ENCODE measurements around the gene URGCP.
"Not testable (repeated sequence)": the region's sequence is repeated elsewhere in the genome, so short reads cannot be mapped to it uniquely, and the experiment has no call there.

Gene URGCP

GRCh38 chr7:43902542-43903054 lies 3.8 kb downstream of the URGCP start:
- Histone ChIP-seq H3K27me3 (no peaks in the 10 kb centered on the region), H4K20me1 (peaks cover 47 to 80% (median 66%) of the 10 kb centered on the region in 11 experiments; a peak in 21 of 22 replicates), H3K36me3 (peaks cover 0 to 10% (median 0%) of the 10 kb centered on the region in 11 experiments; a peak in 5 of 22 replicates), H3K4me3 (no peak overlapping the region), H3K9me3 (replicated peaks in 1 of 11) (no peaks in the 10 kb centered on the region), H3K27ac (no peak overlapping the region), H3K9ac (no peak overlapping the region), H3K4me2 (no peak overlapping the region), H3K4me1 (peaks cover 15 to 30% (median 22%) of the 10 kb centered on the region in 10 experiments)
- no peak for TF ChIP-seq Cebpa-rat (IDR thresholded peaks at IDR 0.05)

GRCh38 chr7:43898571-43898970 lies 7.8 kb downstream of the URGCP start:
- H3K9ac ChIP-seq, H3K4me3 ChIP-seq, H3K4me1 ChIP-seq, H3K27ac ChIP-seq, H3K4me2 ChIP-seq, H3K27me3 ChIP-seq: not testable (repeated sequence)
- H3K36me3 ChIP-seq = peaks cover 11 to 38% (median 19%) of the 10 kb centered on the region in 11 experiments; a peak in 18 of 22 replicates
- H3K9me3 ChIP-seq (replicated peaks in 1 of 11) = peaks cover 0 to 16% (median 0%) of the 10 kb centered on the region in 11 experiments; a peak in 1 of 22 replicates
- H4K20me1 ChIP-seq = peaks cover 38 to 99% (median 64%) of the 10 kb centered on the region in 11 experiments; a peak in 21 of 22 replicates

GRCh38 chr7:43895847-43896415 lies 10.5 kb downstream of the URGCP start:
- H3K4me2 ChIP-seq = no peak overlapping the region
- peaks cover 10 to 36% (median 16%) of the 10 kb centered on the region in 11 experiments; a peak in 17 of 22 replicates for H3K36me3 ChIP-seq
- H3K4me1 ChIP-seq = peaks cover 0 to 15% (median 7%) of the 10 kb centered on the region in 10 experiments; a peak in 10 of 20 replicates
- H3K9me3 ChIP-seq (replicated peaks in 1 of 11) = peaks cover 0 to 16% (median 0%) of the 10 kb centered on the region in 11 experiments; a peak in 1 of 22 replicates
- no peak for TF ChIP-seq Cebpa-rat (IDR thresholded peaks at IDR 0.05)
- no peak overlapping the region for H3K27ac ChIP-seq
- H3K9ac ChIP-seq = no peak overlapping the region
- H3K4me3 ChIP-seq = no peak overlapping the region
- H3K27me3 ChIP-seq = no peaks in the 10 kb centered on the region
- peaks cover 42 to 99% (median 66%) of the 10 kb centered on the region in 11 experiments; a peak in 21 of 22 replicates for H4K20me1 ChIP-seq

- no peak overlapping the region for H3K4me3 ChIP-seq
- H3K27ac ChIP-seq = no peak overlapping the region
- H4K20me1 ChIP-seq = peaks cover 48 to 94% (median 68%) of the 10 kb centered on the region in 11 experiments; a peak in 21 of 22 replicates
- H3K9ac ChIP-seq = no peak overlapping the region
- peak overlapping the region in 1 of 11 experiments; percentile 27; a peak in 2 of 22 replicates for H3K4me2 ChIP-seq
- peaks cover 0 to 16% (median 11%) of the 10 kb centered on the region in 10 experiments; a peak in 11 of 20 replicates for H3K4me1 ChIP-seq
- no peak for TF ChIP-seq Cebpa-rat (IDR thresholded peaks at IDR 0.05)
- H3K9me3 ChIP-seq (replicated peaks in 1 of 11) = peaks cover 0 to 16% (median 0%) of the 10 kb centered on the region in 11 experiments; a peak in 1 of 22 replicates
- H3K27me3 ChIP-seq = no peaks in the 10 kb centered on the region
- peaks cover 22 to 44% (median 30%) of the 10 kb centered on the region in 11 experiments for H3K36me3 ChIP-seq
Measured at GRCh38 chr7:43891069-43891955, 15.1 kb downstream of the URGCP start.

- Histone ChIP-seq H3K36me3 (peaks cover 25 to 44% (median 32%) of the 10 kb centered on the region in 11 experiments), H3K27ac (no peak overlapping the region), H3K9me3 (replicated peaks in 1 of 11) (0 out of 22 replicates have a peak, but pooled peaks cover 0 to 9% (median 0%) of the 10 kb centered on the region in 11 experiments), H3K4me1 (peaks cover 0 to 16% (median 11%) of the 10 kb centered on the region in 10 experiments; a peak in 11 of 20 replicates), H3K27me3 (no peaks in the 10 kb centered on the region), H3K4me3 (no peak overlapping the region), H3K9ac (no peak overlapping the region), H4K20me1 (peaks cover 45 to 85% (median 63%) of the 10 kb centered on the region in 11 experiments; a peak in 21 of 22 replicates), H3K4me2 (peak overlapping the region in 1 of 11 experiments; percentile 27; a peak in 2 of 22 replicates)
- TF ChIP-seq Cebpa-rat (IDR thresholded peaks at IDR 0.05) = no peak
Measured at GRCh38 chr7:43890468-43890867, 15.9 kb downstream of the URGCP start.

- 0 out of 22 replicates have a peak, but pooled peaks cover 0 to 1% (median 0%) of the 10 kb centered on the region in 11 experiments for H3K9me3 ChIP-seq (replicated peaks in 1 of 11)
- no peak overlapping the region for H3K9ac ChIP-seq
- TF ChIP-seq Cebpa-rat (IDR thresholded peaks at IDR 0.05) = no peak
- H3K4me1 ChIP-seq = peaks cover 0 to 16% (median 11%) of the 10 kb centered on the region in 10 experiments; a peak in 11 of 20 replicates
- H3K27me3 ChIP-seq = no peaks in the 10 kb centered on the region
- no peak overlapping the region for H3K27ac ChIP-seq
- peaks cover 27 to 44% (median 37%) of the 10 kb centered on the region in 11 experiments for H3K36me3 ChIP-seq
- H3K4me2 ChIP-seq = no peak overlapping the region
- no peak overlapping the region for H3K4me3 ChIP-seq
- peaks cover 45 to 75% (median 62%) of the 10 kb centered on the region in 11 experiments; a peak in 21 of 22 replicates for H4K20me1 ChIP-seq
Measured at GRCh38 chr7:43888993-43889945, 17.1 kb downstream of the URGCP start.

GRCh38 chr7:43884617-43885016 lies 21.8 kb downstream of the URGCP start:
- no peak overlapping the region for H3K27ac ChIP-seq
- peaks cover 23 to 60% (median 41%) of the 10 kb centered on the region in 11 experiments; a peak in 21 of 22 replicates for H4K20me1 ChIP-seq
- H3K9me3 ChIP-seq (replicated peaks in 1 of 11) = no peaks in the 10 kb centered on the region
- H3K4me3 ChIP-seq = no peak overlapping the region
- H3K4me2 ChIP-seq = no peak overlapping the region
- no peak for TF ChIP-seq Cebpa-rat (IDR thresholded peaks at IDR 0.05)
- H3K27me3 ChIP-seq = peaks cover 0 to 9% (median 0%) of the 10 kb centered on the region in 11 experiments; a peak in 4 of 22 replicates
- H3K36me3 ChIP-seq = peaks cover 64 to 79% (median 71%) of the 10 kb centered on the region in 11 experiments
- H3K4me1 ChIP-seq = peaks cover 0 to 10% (median 0%) of the 10 kb centered on the region in 10 experiments; a peak in 3 of 20 replicates
- no peak overlapping the region for H3K9ac ChIP-seq

GRCh38 chr7:43884209-43884608 lies 22.2 kb downstream of the URGCP start:
- Histone ChIP-seq H3K4me1 (peaks cover 0 to 8% (median 0%) of the 10 kb centered on the region in 10 experiments; a peak in 3 of 20 replicates), H3K27ac (no peak overlapping the region), H3K36me3 (peaks cover 67 to 83% (median 75%) of the 10 kb centered on the region in 11 experiments), H4K20me1 (peaks cover 19 to 60% (median 41%) of the 10 kb centered on the region in 11 experiments; a peak in 21 of 22 replicates), H3K4me3 (no peak overlapping the region), H3K4me2 (no peak overlapping the region), H3K27me3 (peaks cover 0 to 13% (median 0%) of the 10 kb centered on the region in 11 experiments; a peak in 6 of 22 replicates), H3K9me3 (replicated peaks in 1 of 11) (no peaks in the 10 kb centered on the region), H3K9ac (no peak overlapping the region)
- no peak for TF ChIP-seq Cebpa-rat (IDR thresholded peaks at IDR 0.05)

All from BLaER1 treated with 17β-estradiol and CSF1 and Interleukin-3, amounts not matched to agents 10 nM and 100 nM (cell line).